ENCODE measurements around the gene NEK6. TPM values are rescaled to one million over a fixed set of nuclear protein-coding genes. Genes with fewer than 3 reads are reported as not detected.

NEK6 gene
- total RNA-seq, 1 donor from 2014 or later, result 15.7 TPM

- peaks cover 6 to 24% (median 9%) of the 10 kb centered on the region in 3 donors for H3K4me1 ChIP-seq (ENCODE audit: control insufficient read depth in 3 of 3, insufficient read depth in 3 of 3, low read length in 3 of 3)
- no peak overlapping the region for H3K9ac ChIP-seq (ENCODE audit: low read depth in 1 of 3, low read length in 3 of 3)
- no peak overlapping the region for H3K27ac ChIP-seq (ENCODE audit: low read depth, low read length)
- peaks cover 0 to 11% (median 0%) of the 10 kb centered on the region in 3 donors for H3K36me3 ChIP-seq (ENCODE audit: control insufficient read depth in 3 of 3, insufficient read depth in 3 of 3, low read length in 3 of 3)
- H3K9me3 ChIP-seq (ENCODE audit: control insufficient read depth in 3 of 3, low read length in 3 of 3), result no peaks in the 10 kb centered on the region
- no peaks in the 10 kb centered on the region for H3K27me3 ChIP-seq (ENCODE audit: control insufficient read depth in 3 of 3, insufficient read depth in 3 of 3, low read length in 3 of 3)
- no peak overlapping the region for H3K4me3 ChIP-seq (ENCODE audit: low read length in 3 of 3)
These were observed 107.3 kb downstream of the NEK6 start for GRCh38 chr9:124365036-124365435.

DNA sequence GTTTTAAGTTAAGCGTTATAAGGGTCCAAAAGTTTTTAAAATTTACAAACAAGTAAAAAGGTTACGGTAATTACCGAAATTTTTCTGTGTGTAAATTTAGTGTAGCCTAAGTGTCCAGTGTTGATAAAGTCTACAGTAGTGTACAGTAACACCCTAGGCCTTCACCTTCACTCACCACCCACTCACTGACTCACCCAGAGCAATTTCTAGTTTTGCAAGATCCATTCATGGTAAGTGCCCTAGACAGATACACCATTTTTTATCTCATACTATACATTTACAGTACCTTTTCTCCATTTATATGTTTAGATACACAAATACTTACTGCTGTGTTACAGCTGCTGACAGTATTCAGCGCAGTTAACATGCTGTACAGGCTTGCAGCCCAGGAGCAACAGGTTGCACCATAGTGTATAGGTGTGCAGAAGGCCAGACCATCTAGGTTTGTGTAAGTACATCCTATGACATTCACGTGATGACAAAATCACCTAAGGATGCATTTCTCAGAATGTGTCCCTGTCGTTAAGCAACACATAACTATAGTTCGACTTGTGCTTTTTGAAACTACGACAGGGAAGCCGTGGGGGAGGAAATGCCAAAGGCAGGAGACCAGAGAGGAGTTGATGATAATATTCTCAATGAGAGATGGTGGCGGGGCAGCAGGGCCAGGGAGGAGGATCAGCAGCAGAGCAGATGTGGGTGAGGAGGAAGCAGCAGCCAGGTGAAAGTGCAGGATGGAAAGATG lies 108.9 kb downstream of the NEK6 start:
- no peaks in the 10 kb centered on the region for H3K27me3 ChIP-seq (ENCODE audit: control insufficient read depth in 3 of 3, insufficient read depth in 3 of 3, low read length in 3 of 3)
- no peak overlapping the region for H3K4me3 ChIP-seq (ENCODE audit: low read length in 3 of 3)
- no peaks in the 10 kb centered on the region for H3K9me3 ChIP-seq (ENCODE audit: control insufficient read depth in 3 of 3, low read length in 3 of 3)
- H3K27ac ChIP-seq (ENCODE audit: low read depth, low read length), result no peak overlapping the region
- H3K9ac ChIP-seq (ENCODE audit: low read depth in 1 of 3, low read length in 3 of 3), result no peak overlapping the region
- H3K36me3 ChIP-seq (ENCODE audit: control insufficient read depth in 3 of 3, insufficient read depth in 3 of 3, low read length in 3 of 3), result peaks cover 0 to 11% (median 0%) of the 10 kb centered on the region in 3 donors
- peaks cover 10 to 28% (median 17%) of the 10 kb centered on the region in 3 donors for H3K4me1 ChIP-seq (ENCODE audit: control insufficient read depth in 3 of 3, insufficient read depth in 3 of 3, low read length in 3 of 3)

DNA sequence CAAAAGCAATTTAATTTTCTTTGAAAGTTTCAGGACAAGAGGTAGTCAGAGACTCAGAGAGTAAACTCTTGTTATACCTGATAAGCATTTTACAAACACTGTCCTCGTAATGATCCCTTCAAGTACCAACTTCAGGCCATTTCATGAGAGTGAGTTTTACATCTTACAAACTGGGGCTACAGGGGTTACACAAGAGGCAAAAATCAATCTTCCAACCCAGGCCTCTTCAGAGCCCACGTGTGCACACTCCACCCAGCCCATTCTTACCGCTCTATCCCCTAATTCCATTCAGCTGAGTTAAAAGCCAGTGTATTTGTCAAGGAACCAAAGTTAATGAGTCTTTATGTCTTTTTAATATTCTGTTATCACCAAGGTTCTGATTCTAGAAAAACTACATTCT lies 110.9 kb downstream of the NEK6 start:
- Histone ChIP-seq H3K4me3 (ENCODE audit: low read length in 3 of 3) (no peak overlapping the region), H3K27ac (ENCODE audit: low read depth, low read length) (no peak overlapping the region), H3K36me3 (ENCODE audit: control insufficient read depth in 3 of 3, insufficient read depth in 3 of 3, low read length in 3 of 3) (peaks cover 0 to 11% (median 0%) of the 10 kb centered on the region in 3 donors), H3K4me1 (ENCODE audit: control insufficient read depth in 3 of 3, insufficient read depth in 3 of 3, low read length in 3 of 3) (peaks cover 14 to 32% (median 22%) of the 10 kb centered on the region in 3 donors), H3K27me3 (ENCODE audit: control insufficient read depth in 3 of 3, insufficient read depth in 3 of 3, low read length in 3 of 3) (no peaks in the 10 kb centered on the region), H3K9ac (ENCODE audit: low read depth in 1 of 3, low read length in 3 of 3) (no peak overlapping the region), H3K9me3 (ENCODE audit: control insufficient read depth in 3 of 3, low read length in 3 of 3) (no peaks in the 10 kb centered on the region)

- Histone ChIP-seq H3K4me1 (ENCODE audit: control insufficient read depth in 3 of 3, insufficient read depth in 3 of 3, low read length in 3 of 3) (peaks cover 14 to 31% (median 22%) of the 10 kb centered on the region in 3 donors), H3K27me3 (ENCODE audit: control insufficient read depth in 3 of 3, insufficient read depth in 3 of 3, low read length in 3 of 3) (no peaks in the 10 kb centered on the region), H3K4me3 (ENCODE audit: low read length in 3 of 3) (no peak overlapping the region), H3K27ac (ENCODE audit: low read depth, low read length) (no peak overlapping the region), H3K9ac (ENCODE audit: low read depth in 1 of 3, low read length in 3 of 3) (no peak overlapping the region), H3K9me3 (ENCODE audit: control insufficient read depth in 3 of 3, low read length in 3 of 3) (no peaks in the 10 kb centered on the region), H3K36me3 (ENCODE audit: control insufficient read depth in 3 of 3, insufficient read depth in 3 of 3, low read length in 3 of 3) (peaks cover 0 to 11% (median 0%) of the 10 kb centered on the region in 3 donors)
These were observed 111.6 kb downstream of the NEK6 start for GRCh38 chr9:124369231-124369797.

DNA sequence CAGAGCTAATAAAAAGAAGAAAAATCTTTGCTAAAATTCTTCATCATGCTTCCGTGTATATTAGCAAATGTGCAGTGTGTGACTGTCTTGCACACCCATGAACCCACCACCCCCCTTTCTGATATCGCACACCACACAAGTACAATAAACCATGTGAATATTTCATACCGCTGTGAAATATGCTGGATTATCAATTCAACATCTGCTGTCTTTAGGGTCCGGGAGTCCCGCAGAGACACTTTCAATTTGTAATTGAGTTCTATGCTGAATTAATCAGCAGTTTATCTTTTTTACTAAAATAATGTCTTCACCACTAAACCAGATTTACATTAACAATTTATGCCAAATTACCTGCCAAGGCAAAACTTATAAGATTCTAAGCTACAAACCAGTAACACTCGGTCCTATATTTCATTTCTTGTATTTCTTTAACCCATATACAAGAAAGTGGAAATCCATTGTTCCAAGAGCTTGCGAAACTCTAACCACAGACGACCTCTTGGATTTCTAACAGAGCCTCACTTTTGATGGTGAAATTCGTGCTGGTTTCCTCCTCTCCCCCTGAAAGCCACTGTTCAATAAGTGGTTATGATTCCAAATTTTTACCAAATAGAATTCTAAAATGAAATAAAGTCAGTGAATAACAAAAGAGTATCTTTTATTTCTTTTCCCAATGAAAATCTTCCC lies 113.3 kb downstream of the NEK6 start:
- no peak overlapping the region for H3K4me3 ChIP-seq (ENCODE audit: low read length in 3 of 3)
- no peaks in the 10 kb centered on the region for H3K36me3 ChIP-seq (ENCODE audit: control insufficient read depth in 3 of 3, insufficient read depth in 3 of 3, low read length in 3 of 3)
- no peaks in the 10 kb centered on the region for H3K9me3 ChIP-seq (ENCODE audit: control insufficient read depth in 3 of 3, low read length in 3 of 3)
- H3K4me1 ChIP-seq (ENCODE audit: control insufficient read depth in 3 of 3, insufficient read depth in 3 of 3, low read length in 3 of 3), result peaks cover 14 to 31% (median 22%) of the 10 kb centered on the region in 3 donors
- no peak overlapping the region for H3K9ac ChIP-seq (ENCODE audit: low read depth in 1 of 3, low read length in 3 of 3)
- H3K27me3 ChIP-seq (ENCODE audit: control insufficient read depth in 3 of 3, insufficient read depth in 3 of 3, low read length in 3 of 3), result no peaks in the 10 kb centered on the region
- no peak overlapping the region for H3K27ac ChIP-seq (ENCODE audit: low read depth, low read length)

- Histone ChIP-seq H3K9me3 (ENCODE audit: control insufficient read depth in 3 of 3, low read length in 3 of 3) (no peaks in the 10 kb centered on the region), H3K4me1 (ENCODE audit: control insufficient read depth in 3 of 3, insufficient read depth in 3 of 3, low read length in 3 of 3) (peaks cover 16 to 29% (median 23%) of the 10 kb centered on the region in 3 donors), H3K9ac (ENCODE audit: low read depth in 1 of 3, low read length in 3 of 3) (no peak overlapping the region), H3K4me3 (ENCODE audit: low read length in 3 of 3) (no peak overlapping the region), H3K27me3 (ENCODE audit: control insufficient read depth in 3 of 3, insufficient read depth in 3 of 3, low read length in 3 of 3) (no peaks in the 10 kb centered on the region), H3K36me3 (ENCODE audit: control insufficient read depth in 3 of 3, insufficient read depth in 3 of 3, low read length in 3 of 3) (no peaks in the 10 kb centered on the region), H3K27ac (ENCODE audit: low read depth, low read length) (no peak overlapping the region)
These were observed 114.3 kb downstream of the NEK6 start for GRCh38 chr9:124372038-124372437.

- H3K27me3 ChIP-seq (ENCODE audit: control insufficient read depth in 3 of 3, insufficient read depth in 3 of 3, low read length in 3 of 3), result no peaks in the 10 kb centered on the region
- no peaks in the 10 kb centered on the region for H3K36me3 ChIP-seq (ENCODE audit: control insufficient read depth in 3 of 3, insufficient read depth in 3 of 3, low read length in 3 of 3)
- no peak overlapping the region for H3K27ac ChIP-seq (ENCODE audit: low read depth, low read length)
- no peak overlapping the region for H3K4me3 ChIP-seq (ENCODE audit: low read length in 3 of 3)
- H3K9me3 ChIP-seq (ENCODE audit: control insufficient read depth in 3 of 3, low read length in 3 of 3), result no peaks in the 10 kb centered on the region
- peaks cover 28 to 42% (median 34%) of the 10 kb centered on the region in 3 donors for H3K4me1 ChIP-seq (ENCODE audit: control insufficient read depth in 3 of 3, insufficient read depth in 3 of 3, low read length in 3 of 3)
- H3K9ac ChIP-seq (ENCODE audit: low read depth in 1 of 3, low read length in 3 of 3), result no peak overlapping the region
These were observed 115.6 kb downstream of the NEK6 start for GRCh38 chr9:124373386-124373785.

GRCh38 chr9:124373851-124374250 lies 116.1 kb downstream of the NEK6 start:
- H3K4me1 ChIP-seq (ENCODE audit: control insufficient read depth in 3 of 3, insufficient read depth in 3 of 3, low read length in 3 of 3), result peaks cover 29 to 42% (median 35%) of the 10 kb centered on the region in 3 donors
- no peak overlapping the region for H3K4me3 ChIP-seq (ENCODE audit: low read length in 3 of 3)
- H3K9me3 ChIP-seq (ENCODE audit: control insufficient read depth in 3 of 3, low read length in 3 of 3), result no peaks in the 10 kb centered on the region
- no peak overlapping the region for H3K9ac ChIP-seq (ENCODE audit: low read depth in 1 of 3, low read length in 3 of 3)
- no peaks in the 10 kb centered on the region for H3K27me3 ChIP-seq (ENCODE audit: control insufficient read depth in 3 of 3, insufficient read depth in 3 of 3, low read length in 3 of 3)
- H3K27ac ChIP-seq (ENCODE audit: low read depth, low read length), result no peak overlapping the region
- H3K36me3 ChIP-seq (ENCODE audit: control insufficient read depth in 3 of 3, insufficient read depth in 3 of 3, low read length in 3 of 3), result no peaks in the 10 kb centered on the region

DNA sequence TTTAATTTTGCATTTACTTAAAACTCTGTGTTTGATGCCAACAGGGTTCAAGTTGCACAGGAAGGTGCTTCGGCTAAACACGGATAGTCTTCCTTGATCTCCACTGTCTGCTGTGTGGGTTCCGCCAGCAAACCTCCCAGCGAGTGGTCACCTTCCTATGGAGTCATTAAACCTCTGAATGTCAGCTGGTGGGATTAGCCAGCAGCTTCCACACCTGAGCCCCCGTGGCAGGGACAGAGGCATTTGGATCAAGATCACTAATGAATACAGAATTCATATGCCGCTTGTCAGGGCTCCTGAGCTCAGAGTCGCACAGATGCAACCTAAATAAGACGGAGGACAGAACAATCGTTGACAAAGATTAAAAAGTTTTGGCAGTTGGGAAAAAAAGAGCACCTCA lies 118.0 kb downstream of the NEK6 start:
- Histone ChIP-seq H3K4me1 (ENCODE audit: control insufficient read depth in 3 of 3, insufficient read depth in 3 of 3, low read length in 3 of 3) (peaks cover 18 to 29% (median 27%) of the 10 kb centered on the region in 3 donors), H3K9me3 (ENCODE audit: control insufficient read depth in 3 of 3, low read length in 3 of 3) (no peaks in the 10 kb centered on the region), H3K27ac (ENCODE audit: low read depth, low read length) (no peak overlapping the region), H3K36me3 (ENCODE audit: control insufficient read depth in 3 of 3, insufficient read depth in 3 of 3, low read length in 3 of 3) (peaks cover 4 to 10% (median 9%) of the 10 kb centered on the region in 3 donors), H3K27me3 (ENCODE audit: control insufficient read depth in 3 of 3, insufficient read depth in 3 of 3, low read length in 3 of 3) (no peaks in the 10 kb centered on the region), H3K4me3 (ENCODE audit: low read length in 3 of 3) (no peak overlapping the region), H3K9ac (ENCODE audit: low read depth in 1 of 3, low read length in 3 of 3) (no peak overlapping the region)

DNA sequence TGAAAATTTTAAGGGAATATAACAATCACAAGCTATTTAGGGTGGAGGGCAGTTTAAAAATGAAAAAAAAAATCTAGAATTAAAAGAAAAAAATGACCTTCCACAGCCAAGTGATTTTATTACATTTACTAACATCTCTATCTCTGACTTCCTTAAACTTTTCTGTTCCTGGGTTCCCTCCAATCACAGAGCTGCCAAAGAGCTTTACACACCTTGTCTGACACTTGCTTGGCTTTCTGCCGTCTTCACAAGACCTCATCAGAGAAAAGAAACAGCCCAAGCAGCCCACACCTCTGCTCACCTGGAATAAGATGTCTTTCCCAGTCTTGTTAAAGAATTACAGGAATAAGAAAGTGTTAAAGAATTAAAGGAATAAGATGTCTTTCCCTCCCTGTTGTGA lies 118.6 kb downstream of the NEK6 start:
- H3K4me1 ChIP-seq (ENCODE audit: control insufficient read depth in 3 of 3, insufficient read depth in 3 of 3, low read length in 3 of 3), result peaks cover 18 to 29% (median 23%) of the 10 kb centered on the region in 3 donors
- H3K4me3 ChIP-seq (ENCODE audit: low read length in 3 of 3), result no peak overlapping the region
- H3K27me3 ChIP-seq (ENCODE audit: control insufficient read depth in 3 of 3, insufficient read depth in 3 of 3, low read length in 3 of 3), result no peaks in the 10 kb centered on the region
- H3K9me3 ChIP-seq (ENCODE audit: control insufficient read depth in 3 of 3, low read length in 3 of 3), result no peaks in the 10 kb centered on the region
- no peak overlapping the region for H3K9ac ChIP-seq (ENCODE audit: low read depth in 1 of 3, low read length in 3 of 3)
- H3K27ac ChIP-seq (ENCODE audit: low read depth, low read length), result no peak overlapping the region
- H3K36me3 ChIP-seq (ENCODE audit: control insufficient read depth in 3 of 3, insufficient read depth in 3 of 3, low read length in 3 of 3), result peaks cover 4 to 10% (median 9%) of the 10 kb centered on the region in 3 donors

Data from skeletal muscle tissue (tissue), 4 donors.